GM12878 (cell line): ENCODE results near the gene ADARB1.

Experiments used
- CHD4 ChIP-seq: fragments of 200-600 bp; sonication (generic); IDR thresholded peaks from 2 replicates; pipeline ENCODE4 v1.6.1; 2016; ENCODE audit warnings: mild to moderate bottlenecking
- NRF1 ChIP-seq: conservative IDR thresholded peaks from 2 replicates; pipeline ENCODE4 v1.6.1; 2011; ENCODE audit warnings: mild to moderate bottlenecking, low read depth, low read length, improper control_type of control experiment
- POLR2A ChIP-seq: IDR thresholded peaks from 2 replicates; pipeline ENCODE4 v1.6.1; 2011; ENCODE audit warnings: low read depth, mild to moderate bottlenecking, low read length
- RBBP5 ChIP-seq: fragments of 200-600 bp; sonication (generic); conservative IDR thresholded peaks from 2 replicates; pipeline ENCODE4 v1.6.1; 2016
- SREBF2 ChIP-seq: IDR thresholded peaks from 2 replicates; pipeline ENCODE4 v1.6.1; 2012; ENCODE audit warnings: mild to moderate bottlenecking, low read length
- YY1 ChIP-seq: IDR thresholded peaks from 2 replicates; pipeline ENCODE4 v1.6.1; 2011; ENCODE audit warnings: low read depth, mild to moderate bottlenecking, low read length
- ZNF274 ChIP-seq: IDR thresholded peaks from one replicate; pipeline ENCODE4 v1.8.0; 2011; ENCODE audit not compliant: insufficient read length, insufficient read depth
- TF ChIP-seq, protein P1 (sequence below), 3 experiments: IDR thresholded peaks in 2 of 3; conservative IDR thresholded peaks in 1 of 3; 2 replicates each; pipeline ENCODE4 v1.5.1; 2011; ENCODE audit warnings: low read depth in 3 of 3, low read length in 3 of 3, mild to moderate bottlenecking in 3 of 3, control low read depth in 2 of 3, moderate library complexity in 2 of 3, inconsistent platforms in 1 of 3, mixed read lengths in 1 of 3; ENCODE audit not compliant: control insufficient read depth in 2 of 3, insufficient read depth in 1 of 3; ENCODE audit errors: extremely low read depth in 1 of 3
- TF ChIP-seq, protein P2 (sequence below): fragments of 450-650 bp; IDR thresholded peaks from 2 replicates; pipeline ENCODE4 v1.6.1; 2017; ENCODE audit warnings: mild to moderate bottlenecking
- TF ChIP-seq, protein P3 (sequence below): IDR thresholded peaks from 2 replicates; pipeline ENCODE4 v1.6.1; 2011; ENCODE audit warnings: borderline replicate concordance, low read depth, mild to moderate bottlenecking, moderate library complexity, mixed read lengths, low read length; ENCODE audit not compliant: insufficient read depth; ENCODE audit errors: extremely low read length

DNA sequence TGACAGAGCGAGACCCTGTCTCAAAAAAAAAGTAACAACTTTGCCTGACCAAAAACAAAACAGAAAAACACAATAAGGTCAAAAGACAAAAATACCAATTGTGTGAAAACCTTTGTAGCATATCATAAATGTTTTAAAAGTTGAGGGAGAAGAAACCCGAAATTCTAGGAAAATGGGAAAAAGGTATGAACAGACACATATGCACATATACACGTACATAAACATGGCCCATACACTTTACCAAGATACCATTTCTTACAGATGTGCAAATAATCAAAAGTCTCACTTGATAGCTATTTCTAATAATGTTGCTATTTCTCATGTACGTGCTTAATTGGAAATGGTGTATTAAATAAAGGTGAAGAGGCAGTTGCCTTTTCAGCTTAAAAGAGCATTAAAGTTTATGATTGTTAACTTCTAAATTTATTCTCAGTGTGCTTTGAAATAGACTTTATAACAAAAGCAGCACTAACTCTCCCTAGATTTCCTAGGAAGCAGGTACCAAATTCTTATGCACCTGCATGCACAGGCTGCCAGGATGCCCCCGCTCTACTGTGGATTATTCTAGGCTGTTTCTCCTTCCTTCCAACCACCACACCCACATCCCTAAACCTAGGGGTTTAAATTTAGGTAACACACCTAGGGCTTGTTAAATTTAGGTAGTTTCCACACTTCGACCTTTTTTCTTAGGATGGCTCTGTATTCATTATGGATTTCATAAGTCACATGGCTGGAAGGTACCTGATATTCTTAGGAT is 33.8 kb downstream of the ADARB1 start:
- no peak for TF ChIP-seq POLR2A
- no peak for TF ChIP-seq NRF1
- TF ChIP-seq SREBF2, result no peak
- TF ChIP-seq, protein P1, sequence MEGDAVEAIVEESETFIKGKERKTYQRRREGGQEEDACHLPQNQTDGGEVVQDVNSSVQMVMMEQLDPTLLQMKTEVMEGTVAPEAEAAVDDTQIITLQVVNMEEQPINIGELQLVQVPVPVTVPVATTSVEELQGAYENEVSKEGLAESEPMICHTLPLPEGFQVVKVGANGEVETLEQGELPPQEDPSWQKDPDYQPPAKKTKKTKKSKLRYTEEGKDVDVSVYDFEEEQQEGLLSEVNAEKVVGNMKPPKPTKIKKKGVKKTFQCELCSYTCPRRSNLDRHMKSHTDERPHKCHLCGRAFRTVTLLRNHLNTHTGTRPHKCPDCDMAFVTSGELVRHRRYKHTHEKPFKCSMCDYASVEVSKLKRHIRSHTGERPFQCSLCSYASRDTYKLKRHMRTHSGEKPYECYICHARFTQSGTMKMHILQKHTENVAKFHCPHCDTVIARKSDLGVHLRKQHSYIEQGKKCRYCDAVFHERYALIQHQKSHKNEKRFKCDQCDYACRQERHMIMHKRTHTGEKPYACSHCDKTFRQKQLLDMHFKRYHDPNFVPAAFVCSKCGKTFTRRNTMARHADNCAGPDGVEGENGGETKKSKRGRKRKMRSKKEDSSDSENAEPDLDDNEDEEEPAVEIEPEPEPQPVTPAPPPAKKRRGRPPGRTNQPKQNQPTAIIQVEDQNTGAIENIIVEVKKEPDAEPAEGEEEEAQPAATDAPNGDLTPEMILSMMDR (IDR thresholded peaks at IDR 0.05 in 2 of 3, conservative IDR thresholded peaks at IDR 0.05 in 1 of 3; ENCODE audit: control insufficient read depth in 2 of 3, extremely low read depth in 1 of 3, insufficient read depth in 1 of 3, low read depth in 3 of 3, low read length in 3 of 3), result no peak
- no peak for TF ChIP-seq ZNF274
- no peak for TF ChIP-seq YY1
- TF ChIP-seq, protein P2, sequence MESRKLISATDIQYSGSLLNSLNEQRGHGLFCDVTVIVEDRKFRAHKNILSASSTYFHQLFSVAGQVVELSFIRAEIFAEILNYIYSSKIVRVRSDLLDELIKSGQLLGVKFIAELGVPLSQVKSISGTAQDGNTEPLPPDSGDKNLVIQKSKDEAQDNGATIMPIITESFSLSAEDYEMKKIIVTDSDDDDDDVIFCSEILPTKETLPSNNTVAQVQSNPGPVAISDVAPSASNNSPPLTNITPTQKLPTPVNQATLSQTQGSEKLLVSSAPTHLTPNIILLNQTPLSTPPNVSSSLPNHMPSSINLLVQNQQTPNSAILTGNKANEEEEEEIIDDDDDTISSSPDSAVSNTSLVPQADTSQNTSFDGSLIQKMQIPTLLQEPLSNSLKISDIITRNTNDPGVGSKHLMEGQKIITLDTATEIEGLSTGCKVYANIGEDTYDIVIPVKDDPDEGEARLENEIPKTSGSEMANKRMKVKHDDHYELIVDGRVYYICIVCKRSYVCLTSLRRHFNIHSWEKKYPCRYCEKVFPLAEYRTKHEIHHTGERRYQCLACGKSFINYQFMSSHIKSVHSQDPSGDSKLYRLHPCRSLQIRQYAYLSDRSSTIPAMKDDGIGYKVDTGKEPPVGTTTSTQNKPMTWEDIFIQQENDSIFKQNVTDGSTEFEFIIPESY, result no peak
- TF ChIP-seq, protein P3, sequence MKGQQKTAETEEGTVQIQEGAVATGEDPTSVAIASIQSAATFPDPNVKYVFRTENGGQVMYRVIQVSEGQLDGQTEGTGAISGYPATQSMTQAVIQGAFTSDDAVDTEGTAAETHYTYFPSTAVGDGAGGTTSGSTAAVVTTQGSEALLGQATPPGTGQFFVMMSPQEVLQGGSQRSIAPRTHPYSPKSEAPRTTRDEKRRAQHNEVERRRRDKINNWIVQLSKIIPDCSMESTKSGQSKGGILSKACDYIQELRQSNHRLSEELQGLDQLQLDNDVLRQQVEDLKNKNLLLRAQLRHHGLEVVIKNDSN, result no peak
- TF ChIP-seq CHD4, result no peak
- TF ChIP-seq RBBP5, result no peak
